Measurements from ENCODE around the gene ST7.

Gene ST7

DNA sequence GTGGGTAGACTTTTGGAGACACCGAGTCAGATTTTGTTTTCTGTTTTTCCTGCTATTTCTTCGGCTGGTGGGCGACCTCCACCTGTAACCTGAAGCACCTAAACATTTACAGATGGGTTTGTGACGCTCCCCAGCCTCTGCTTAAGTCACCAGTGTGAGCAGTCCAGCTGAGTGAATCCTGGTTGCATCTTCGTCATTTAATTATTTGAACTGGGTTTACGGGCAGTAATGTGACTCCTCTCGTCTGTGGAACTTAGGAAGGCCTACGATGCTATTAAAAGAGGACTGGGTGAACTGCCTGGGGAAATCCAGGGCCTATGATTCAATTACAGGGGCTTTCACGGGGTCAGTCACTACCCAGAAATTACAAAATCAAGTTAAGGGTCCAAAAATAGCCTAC, 317.1 kb downstream of the ST7 start:
- Mint-ChIP-seq H3K27ac (no peak overlapping the region), H3K36me3 (ENCODE audit: low read depth) (no peaks in the 10 kb centered on the region), H3K9me3 (no peaks in the 10 kb centered on the region), H3K4me1 (no peaks in the 10 kb centered on the region), H3K4me3 (no peak overlapping the region), H3K27me3 (peaks cover 15% of the 10 kb centered on the region)
- ATAC-seq, result no peak
- no peak for DNase-seq

DNA sequence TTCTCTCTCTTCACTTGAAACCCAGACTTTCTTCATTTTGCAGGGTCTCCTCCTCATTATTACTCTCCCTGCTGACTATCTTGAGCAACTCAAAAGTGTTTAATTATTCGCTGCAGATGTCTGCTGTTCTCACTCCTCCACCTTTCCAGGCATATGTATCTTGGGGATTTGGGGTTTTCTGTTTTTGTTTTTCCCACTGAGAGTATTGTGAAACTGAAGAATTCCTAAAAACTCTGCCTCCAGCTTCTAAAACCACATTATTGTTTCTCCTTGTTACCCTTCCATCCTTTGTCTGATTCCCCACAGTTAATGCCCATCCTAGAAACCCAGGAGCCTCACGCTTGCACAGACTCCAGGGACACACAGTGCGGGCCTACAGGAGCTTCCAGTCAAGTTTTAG, 318.3 kb downstream of the ST7 start:
- ATAC-seq, result no peak
- H3K27me3 Mint-ChIP-seq, result peaks cover 15% of the 10 kb centered on the region
- H3K9me3 Mint-ChIP-seq, result no peaks in the 10 kb centered on the region
- no peak for DNase-seq
- no peak overlapping the region for H3K27ac Mint-ChIP-seq
- no peaks in the 10 kb centered on the region for H3K36me3 Mint-ChIP-seq (ENCODE audit: low read depth)
- no peak overlapping the region for H3K4me3 Mint-ChIP-seq
- H3K4me1 Mint-ChIP-seq, result no peaks in the 10 kb centered on the region

DNA sequence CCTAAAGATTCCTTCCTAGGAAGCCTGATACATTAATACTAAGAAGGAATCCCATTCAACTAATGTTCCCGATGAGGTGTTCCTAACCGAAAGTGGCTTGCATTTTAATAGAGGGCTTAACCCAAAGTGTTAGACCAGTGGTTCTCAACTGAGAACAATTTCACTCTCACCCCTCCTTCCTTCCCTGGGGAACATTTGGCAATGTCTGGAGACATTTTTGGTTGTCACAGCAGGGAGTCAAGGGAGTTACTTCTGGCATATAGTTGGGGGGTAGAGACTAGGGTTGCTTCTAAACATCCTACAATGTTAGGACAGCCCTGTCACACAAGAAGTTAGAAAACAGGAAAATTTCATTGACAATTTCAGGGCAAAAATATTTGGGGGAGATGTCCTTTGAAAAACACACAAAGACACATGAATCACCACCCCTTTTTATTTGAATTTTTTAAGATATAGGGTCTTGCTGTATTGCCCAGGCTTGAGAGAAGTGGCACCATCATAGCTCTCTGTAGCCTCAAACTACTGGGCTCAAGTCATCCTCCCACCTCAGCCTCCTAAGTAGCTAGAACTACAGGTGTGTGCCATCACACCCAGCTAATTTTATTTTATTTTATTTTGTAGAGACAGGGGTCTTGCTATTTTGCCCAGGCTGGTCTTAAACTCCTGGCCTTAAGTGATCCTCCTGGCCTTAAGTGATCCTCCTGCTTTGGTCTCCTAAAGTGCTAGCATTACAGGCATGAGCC, 318.9 kb downstream of the ST7 start:
- Mint-ChIP-seq H3K9me3 (no peaks in the 10 kb centered on the region), H3K27me3 (peaks cover 12% of the 10 kb centered on the region), H3K36me3 (ENCODE audit: low read depth) (no peaks in the 10 kb centered on the region), H3K27ac (no peak overlapping the region), H3K4me1 (no peaks in the 10 kb centered on the region), H3K4me3 (no peak overlapping the region)
- DNase-seq, result no peak
- no peak for ATAC-seq

DNA sequence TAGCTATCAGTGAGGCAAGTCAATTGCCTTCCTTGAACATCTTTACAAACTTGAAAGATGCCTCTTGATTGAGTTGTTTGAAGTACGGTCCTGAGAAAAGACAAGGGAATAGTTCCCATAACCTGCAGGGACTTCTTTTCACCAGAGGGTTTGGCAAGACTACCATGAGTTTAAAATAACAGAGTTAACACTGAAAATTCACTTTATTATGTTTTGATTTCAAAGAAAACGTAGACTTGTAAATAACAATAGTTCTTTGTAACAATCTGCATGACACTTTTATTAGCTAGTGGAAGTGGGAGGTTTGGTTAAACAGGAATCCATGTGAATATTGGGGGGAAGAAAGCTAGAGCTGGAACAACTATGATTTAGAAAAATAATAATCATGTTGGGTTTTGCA, 320.0 kb downstream of the ST7 start:
- ATAC-seq (no peak), DNase-seq (no peak)
- no peaks in the 10 kb centered on the region for H3K9me3 Mint-ChIP-seq
- no peaks in the 10 kb centered on the region for H3K4me1 Mint-ChIP-seq
- no peaks in the 10 kb centered on the region for H3K36me3 Mint-ChIP-seq (ENCODE audit: low read depth)
- peaks cover 12% of the 10 kb centered on the region for H3K27me3 Mint-ChIP-seq
- no peak overlapping the region for H3K27ac Mint-ChIP-seq
- H3K4me3 Mint-ChIP-seq, result no peak overlapping the region

DNA sequence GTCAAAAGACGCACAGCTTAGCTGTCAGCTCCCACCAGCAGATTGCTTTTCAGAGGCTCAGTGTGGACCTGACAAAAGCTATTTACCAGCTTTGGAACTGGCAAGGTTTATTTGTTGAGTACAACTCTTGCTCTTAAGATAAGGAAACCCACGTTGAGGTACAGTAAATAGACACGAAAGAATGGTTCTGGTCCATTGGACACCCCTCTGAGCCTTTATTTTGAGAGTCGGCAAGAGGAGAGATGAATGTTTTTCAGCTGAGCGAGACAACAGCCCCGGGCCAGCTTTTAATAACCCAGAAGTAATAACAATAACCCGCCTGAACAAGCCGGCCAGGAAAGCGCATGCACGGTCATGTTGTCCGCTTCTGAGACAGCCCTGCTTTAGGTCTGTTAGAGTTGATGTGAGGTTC, 320.5 kb downstream of the ST7 start:
- no peak overlapping the region for H3K4me3 Mint-ChIP-seq
- no peaks in the 10 kb centered on the region for H3K36me3 Mint-ChIP-seq (ENCODE audit: low read depth)
- H3K4me1 Mint-ChIP-seq, result no peaks in the 10 kb centered on the region
- no peak overlapping the region for H3K27ac Mint-ChIP-seq
- peaks cover 12% of the 10 kb centered on the region for H3K27me3 Mint-ChIP-seq
- no peak for DNase-seq
- no peak for ATAC-seq
- no peaks in the 10 kb centered on the region for H3K9me3 Mint-ChIP-seq

DNA sequence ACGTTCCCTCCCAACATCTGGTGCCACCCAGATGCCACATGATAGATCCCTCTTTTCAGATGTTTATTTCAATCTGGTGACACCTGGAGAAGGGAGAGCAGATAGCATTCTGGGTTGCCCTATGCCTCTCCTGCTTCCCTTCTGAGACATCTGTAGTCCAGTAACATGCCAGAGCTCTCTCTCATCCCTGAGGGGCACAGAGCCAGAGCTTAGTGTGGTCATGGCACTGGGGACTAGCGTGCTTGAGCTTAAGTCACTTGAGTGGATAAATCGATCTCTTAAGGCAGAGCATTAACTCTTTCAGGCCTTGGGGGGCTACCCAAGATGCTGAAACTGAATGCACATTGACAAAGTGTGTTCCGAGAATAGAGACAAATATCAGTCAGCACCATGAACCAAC, 321.6 kb downstream of the ST7 start:
- no peaks in the 10 kb centered on the region for H3K9me3 Mint-ChIP-seq
- DNase-seq (no peak), ATAC-seq (no peak)
- H3K36me3 Mint-ChIP-seq (ENCODE audit: low read depth), result no peaks in the 10 kb centered on the region
- H3K27ac Mint-ChIP-seq, result no peak overlapping the region
- no peaks in the 10 kb centered on the region for H3K4me1 Mint-ChIP-seq
- peaks cover 12% of the 10 kb centered on the region for H3K27me3 Mint-ChIP-seq
- no peak overlapping the region for H3K4me3 Mint-ChIP-seq

DNA sequence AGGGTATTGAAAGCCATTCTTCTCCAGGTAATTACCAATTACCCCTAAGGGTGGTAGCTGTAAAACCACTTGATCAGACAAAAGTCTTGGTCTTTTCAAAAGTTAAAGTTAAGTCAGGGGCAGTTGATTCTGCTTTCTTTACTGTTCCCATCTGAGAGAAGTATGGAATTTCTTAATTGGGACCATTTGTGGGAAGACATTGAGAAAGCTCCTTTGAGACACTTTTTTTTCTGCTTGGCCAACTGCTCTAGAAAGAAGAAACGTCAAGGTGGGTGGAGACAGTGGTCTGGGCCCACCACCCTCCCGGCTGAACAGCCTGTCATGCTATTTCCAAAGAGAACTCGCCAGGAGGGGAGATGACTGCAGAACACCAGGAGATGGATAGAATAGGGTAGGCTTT, 324.3 kb downstream of the ST7 start:
- ATAC-seq (no peak), DNase-seq (no peak)
- H3K36me3 Mint-ChIP-seq (ENCODE audit: low read depth), result no peaks in the 10 kb centered on the region
- H3K27ac Mint-ChIP-seq, result no peak overlapping the region
- no peak overlapping the region for H3K4me3 Mint-ChIP-seq
- no peaks in the 10 kb centered on the region for H3K9me3 Mint-ChIP-seq
- no peaks in the 10 kb centered on the region for H3K4me1 Mint-ChIP-seq
- H3K27me3 Mint-ChIP-seq, result peaks cover 6% of the 10 kb centered on the region

DNA sequence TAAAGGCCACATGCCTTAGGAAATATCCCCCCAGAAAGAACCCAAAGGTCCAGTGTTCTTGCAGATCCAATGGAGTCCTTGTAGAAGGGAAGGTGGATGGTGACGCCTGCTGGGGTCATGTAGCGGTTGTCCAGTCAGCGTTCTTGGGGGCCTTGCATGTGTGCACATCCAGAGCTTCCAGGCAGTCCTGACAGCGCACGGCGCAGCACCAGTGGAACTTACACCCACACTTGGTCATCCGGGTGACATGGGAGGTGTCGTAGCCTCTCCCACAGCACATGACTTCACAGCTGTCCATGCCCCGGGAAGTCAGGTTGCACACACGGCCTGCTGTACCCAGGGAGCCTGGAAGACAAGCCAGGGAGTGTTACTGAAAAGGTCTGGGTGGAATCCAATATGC, 324.7 kb downstream of the ST7 start:
- no peak overlapping the region for H3K4me3 Mint-ChIP-seq
- peaks cover 5% of the 10 kb centered on the region for H3K27me3 Mint-ChIP-seq
- H3K27ac Mint-ChIP-seq, result no peak overlapping the region
- H3K9me3 Mint-ChIP-seq, result no peaks in the 10 kb centered on the region
- DNase-seq (no peak), ATAC-seq (no peak)
- H3K36me3 Mint-ChIP-seq (ENCODE audit: low read depth), result no peaks in the 10 kb centered on the region
- H3K4me1 Mint-ChIP-seq, result no peaks in the 10 kb centered on the region

DNA sequence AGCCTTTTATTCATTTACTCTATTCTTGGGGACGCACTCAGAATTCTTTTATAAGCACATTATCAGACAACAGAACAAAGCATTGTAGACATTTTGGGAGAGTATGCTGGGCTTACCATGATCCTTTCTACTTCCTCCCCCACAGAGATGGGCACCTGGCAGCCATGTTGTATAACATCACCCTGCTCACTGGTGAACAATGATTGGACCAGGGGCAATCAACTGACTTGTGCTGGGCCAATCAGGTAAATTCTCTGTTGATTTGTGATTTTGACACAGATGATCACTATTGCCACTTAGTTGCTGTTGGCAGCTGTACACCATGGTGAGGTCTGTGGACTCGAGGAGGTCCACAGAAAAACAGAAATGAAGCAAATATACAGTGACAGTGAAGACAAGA, 325.9 kb downstream of the ST7 start:
- peaks cover 5% of the 10 kb centered on the region for H3K27me3 Mint-ChIP-seq
- DNase-seq (no peak), ATAC-seq (no peak)
- no peaks in the 10 kb centered on the region for H3K36me3 Mint-ChIP-seq (ENCODE audit: low read depth)
- no peak overlapping the region for H3K27ac Mint-ChIP-seq
- no peak overlapping the region for H3K4me3 Mint-ChIP-seq
- H3K4me1 Mint-ChIP-seq, result no peaks in the 10 kb centered on the region
- no peaks in the 10 kb centered on the region for H3K9me3 Mint-ChIP-seq
